ENCODE results near the gene MORN5.

MORN5 gene

GRCh38 chr9:122172131-122172530 is 12.4 kb downstream of the MORN5 start (continued):
- TF ChIP-seq, protein P1, sequence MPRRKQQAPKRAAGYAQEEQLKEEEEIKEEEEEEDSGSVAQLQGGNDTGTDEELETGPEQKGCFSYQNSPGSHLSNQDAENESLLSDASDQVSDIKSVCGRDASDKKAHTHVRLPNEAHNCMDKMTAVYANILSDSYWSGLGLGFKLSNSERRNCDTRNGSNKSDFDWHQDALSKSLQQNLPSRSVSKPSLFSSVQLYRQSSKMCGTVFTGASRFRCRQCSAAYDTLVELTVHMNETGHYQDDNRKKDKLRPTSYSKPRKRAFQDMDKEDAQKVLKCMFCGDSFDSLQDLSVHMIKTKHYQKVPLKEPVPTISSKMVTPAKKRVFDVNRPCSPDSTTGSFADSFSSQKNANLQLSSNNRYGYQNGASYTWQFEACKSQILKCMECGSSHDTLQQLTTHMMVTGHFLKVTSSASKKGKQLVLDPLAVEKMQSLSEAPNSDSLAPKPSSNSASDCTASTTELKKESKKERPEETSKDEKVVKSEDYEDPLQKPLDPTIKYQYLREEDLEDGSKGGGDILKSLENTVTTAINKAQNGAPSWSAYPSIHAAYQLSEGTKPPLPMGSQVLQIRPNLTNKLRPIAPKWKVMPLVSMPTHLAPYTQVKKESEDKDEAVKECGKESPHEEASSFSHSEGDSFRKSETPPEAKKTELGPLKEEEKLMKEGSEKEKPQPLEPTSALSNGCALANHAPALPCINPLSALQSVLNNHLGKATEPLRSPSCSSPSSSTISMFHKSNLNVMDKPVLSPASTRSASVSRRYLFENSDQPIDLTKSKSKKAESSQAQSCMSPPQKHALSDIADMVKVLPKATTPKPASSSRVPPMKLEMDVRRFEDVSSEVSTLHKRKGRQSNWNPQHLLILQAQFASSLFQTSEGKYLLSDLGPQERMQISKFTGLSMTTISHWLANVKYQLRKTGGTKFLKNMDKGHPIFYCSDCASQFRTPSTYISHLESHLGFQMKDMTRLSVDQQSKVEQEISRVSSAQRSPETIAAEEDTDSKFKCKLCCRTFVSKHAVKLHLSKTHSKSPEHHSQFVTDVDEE (CRISPR knock-in tag; IDR thresholded peaks at IDR 0.05): no peak
- no peak for TF ChIP-seq TCF4 (CRISPR knock-in tag; IDR thresholded peaks at IDR 0.05; ENCODE audit: borderline replicate concordance)
- no peak for TF ChIP-seq ZNF8 (CRISPR knock-in tag; IDR thresholded peaks at IDR 0.05)
- TF ChIP-seq ZNF70 (CRISPR knock-in tag; IDR thresholded peaks at IDR 0.05): no peak
- no peak for TF ChIP-seq BACH2 (CRISPR knock-in tag; IDR thresholded peaks at IDR 0.05; ENCODE audit: borderline replicate concordance)
- no peak for TF ChIP-seq ZFP3 (CRISPR knock-in tag; IDR thresholded peaks at IDR 0.05)
- TF ChIP-seq ISL1 (CRISPR knock-in tag; IDR thresholded peaks at IDR 0.05): no peak

- ATAC-seq: no peak
- TF ChIP-seq OSR1 (CRISPR knock-in tag; IDR thresholded peaks at IDR 0.05) (no peak), ISL1 (CRISPR knock-in tag; IDR thresholded peaks at IDR 0.05) (no peak), ARNTL (CRISPR knock-in tag; IDR thresholded peaks at IDR 0.05; ENCODE audit: borderline replicate concordance, low read depth) (no peak), TOX (CRISPR knock-in tag; IDR thresholded peaks at IDR 0.05; ENCODE audit: borderline replicate concordance) (no peak), GLIS3 (CRISPR knock-in tag; IDR thresholded peaks at IDR 0.05) (no peak), BACH2 (CRISPR knock-in tag; IDR thresholded peaks at IDR 0.05; ENCODE audit: borderline replicate concordance) (no peak), ZNF565 (CRISPR knock-in tag; conservative IDR thresholded peaks at IDR 0.05; ENCODE audit: low read depth) (no peak), SNAI2 (CRISPR knock-in tag; IDR thresholded peaks at IDR 0.05) (no peak), CREB5 (CRISPR knock-in tag; IDR thresholded peaks at IDR 0.05; ENCODE audit: low read depth) (no peak), ZFP3 (CRISPR knock-in tag; IDR thresholded peaks at IDR 0.05) (no peak), ESRRG (CRISPR knock-in tag; IDR thresholded peaks at IDR 0.05) (no peak)
- TF ChIP-seq, protein P1 (CRISPR knock-in tag; IDR thresholded peaks at IDR 0.05): no peak
- TF ChIP-seq, protein P2, sequence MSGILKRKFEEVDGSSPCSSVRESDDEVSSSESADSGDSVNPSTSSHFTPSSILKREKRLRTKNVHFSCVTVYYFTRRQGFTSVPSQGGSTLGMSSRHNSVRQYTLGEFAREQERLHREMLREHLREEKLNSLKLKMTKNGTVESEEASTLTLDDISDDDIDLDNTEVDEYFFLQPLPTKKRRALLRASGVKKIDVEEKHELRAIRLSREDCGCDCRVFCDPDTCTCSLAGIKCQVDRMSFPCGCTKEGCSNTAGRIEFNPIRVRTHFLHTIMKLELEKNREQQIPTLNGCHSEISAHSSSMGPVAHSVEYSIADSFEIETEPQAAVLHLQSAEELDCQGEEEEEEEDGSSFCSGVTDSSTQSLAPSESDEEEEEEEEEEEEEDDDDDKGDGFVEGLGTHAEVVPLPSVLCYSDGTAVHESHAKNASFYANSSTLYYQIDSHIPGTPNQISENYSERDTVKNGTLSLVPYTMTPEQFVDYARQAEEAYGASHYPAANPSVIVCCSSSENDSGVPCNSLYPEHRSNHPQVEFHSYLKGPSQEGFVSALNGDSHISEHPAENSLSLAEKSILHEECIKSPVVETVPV (CRISPR knock-in tag; IDR thresholded peaks at IDR 0.05): no peak
- TF ChIP-seq, protein P3, sequence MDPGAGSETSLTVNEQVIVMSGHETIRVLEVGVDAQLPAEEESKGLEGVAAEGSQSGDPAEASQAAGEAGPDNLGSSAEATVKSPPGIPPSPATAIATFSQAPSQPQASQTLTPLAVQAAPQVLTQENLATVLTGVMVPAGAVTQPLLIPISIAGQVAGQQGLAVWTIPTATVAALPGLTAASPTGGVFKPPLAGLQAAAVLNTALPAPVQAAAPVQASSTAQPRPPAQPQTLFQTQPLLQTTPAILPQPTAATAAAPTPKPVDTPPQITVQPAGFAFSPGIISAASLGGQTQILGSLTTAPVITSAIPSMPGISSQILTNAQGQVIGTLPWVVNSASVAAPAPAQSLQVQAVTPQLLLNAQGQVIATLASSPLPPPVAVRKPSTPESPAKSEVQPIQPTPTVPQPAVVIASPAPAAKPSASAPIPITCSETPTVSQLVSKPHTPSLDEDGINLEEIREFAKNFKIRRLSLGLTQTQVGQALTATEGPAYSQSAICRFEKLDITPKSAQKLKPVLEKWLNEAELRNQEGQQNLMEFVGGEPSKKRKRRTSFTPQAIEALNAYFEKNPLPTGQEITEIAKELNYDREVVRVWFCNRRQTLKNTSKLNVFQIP (CRISPR knock-in tag; IDR thresholded peaks at IDR 0.05; ENCODE audit: borderline replicate concordance, low read depth): no peak
These were observed 14.0 kb downstream of the MORN5 start for GRCh38 chr9:122173670-122174069.

- ATAC-seq: no peak
- TF ChIP-seq RARB (CRISPR knock-in tag; IDR thresholded peaks at IDR 0.05): no peak
- TF ChIP-seq, protein P2 (CRISPR knock-in tag; IDR thresholded peaks at IDR 0.05): no peak
- no peak for TF ChIP-seq ZC3H10 (CRISPR knock-in tag; IDR thresholded peaks at IDR 0.05)
- no peak for TF ChIP-seq OSR1 (CRISPR knock-in tag; IDR thresholded peaks at IDR 0.05)
- no peak for TF ChIP-seq ZFP3 (CRISPR knock-in tag; IDR thresholded peaks at IDR 0.05)
- TF ChIP-seq TOX (CRISPR knock-in tag; IDR thresholded peaks at IDR 0.05; ENCODE audit: borderline replicate concordance): no peak
- TF ChIP-seq ZFP30 (CRISPR knock-in tag; IDR thresholded peaks at IDR 0.05): no peak
- TF ChIP-seq ZNF565 (CRISPR knock-in tag; conservative IDR thresholded peaks at IDR 0.05; ENCODE audit: low read depth): no peak
- no peak for TF ChIP-seq SNAI2 (CRISPR knock-in tag; IDR thresholded peaks at IDR 0.05)
- TF ChIP-seq, protein P3 (CRISPR knock-in tag; IDR thresholded peaks at IDR 0.05; ENCODE audit: borderline replicate concordance, low read depth): no peak
- no peak for TF ChIP-seq ZNF70 (CRISPR knock-in tag; IDR thresholded peaks at IDR 0.05)
- TF ChIP-seq ESRRG (CRISPR knock-in tag; IDR thresholded peaks at IDR 0.05): no peak
- TF ChIP-seq ISL1 (CRISPR knock-in tag; IDR thresholded peaks at IDR 0.05): no peak
- TF ChIP-seq GLIS3 (CRISPR knock-in tag; IDR thresholded peaks at IDR 0.05): no peak
- no peak for TF ChIP-seq ARNTL (CRISPR knock-in tag; IDR thresholded peaks at IDR 0.05; ENCODE audit: borderline replicate concordance, low read depth)
- no peak for TF ChIP-seq PATZ1 (CRISPR knock-in tag; IDR thresholded peaks at IDR 0.05; ENCODE audit: borderline replicate concordance)
These were observed 17.2 kb downstream of the MORN5 start for GRCh38 chr9:122176916-122177315.

Measured in SK-N-SH treated with all-trans-retinoic acid at 6 μM for 48 hours (cell line).